ENCODE data around the gene DYNLT4. TPM values are rescaled to one million over a fixed set of nuclear protein-coding genes. Genes with fewer than 3 reads are reported as not detected.
"Not testable (repeated sequence)": the region's sequence is repeated elsewhere in the genome, so short reads cannot be mapped to it uniquely, and the experiment has no call there.

DYNLT4 gene
- total RNA-seq, 2 donors from 2014 or later: not detected

- Histone ChIP-seq H3K9me3 (no peaks in the 10 kb centered on the region), H3K27ac (peak overlapping the region; percentile 91 to 97), H3K36me3 (no peaks in the 10 kb centered on the region), H3K4me1 (ENCODE audit: control insufficient read depth in 1 of 2, low read depth in 2 of 2) (peaks cover 3 to 32% of the 10 kb centered on the region in 2 donors), H3K27me3 (replicated peaks; ENCODE audit: insufficient read depth) (no peaks in the 10 kb centered on the region), H3K4me3 (peak overlapping the region; percentile 77)
- no peak for DNase-seq (ENCODE audit: low spot score)
- ATAC-seq (ENCODE audit: insufficient number of reproducible peaks, low FRiP score, low read depth): no peak
- TF ChIP-seq CTCF (IDR thresholded peaks at IDR 0.05): no peak
Measured at GRCh38 chr1:44819196-44819607, 12.1 kb upstream of the DYNLT4 start.

- no peak for TF ChIP-seq CTCF (IDR thresholded peaks at IDR 0.05)
- peaks cover 8% of the 10 kb centered on the region for H3K36me3 ChIP-seq
- no peak for DNase-seq (ENCODE audit: low spot score)
- H3K27me3 ChIP-seq (replicated peaks; ENCODE audit: insufficient read depth): no peaks in the 10 kb centered on the region
- no peaks in the 10 kb centered on the region for H3K9me3 ChIP-seq
- no peak for ATAC-seq (ENCODE audit: insufficient number of reproducible peaks, low FRiP score, low read depth)
- H3K27ac ChIP-seq: peak overlapping the region; percentile 91 to 97
- H3K4me3 ChIP-seq: no peak overlapping the region
- peaks cover 3 to 36% of the 10 kb centered on the region in 2 donors for H3K4me1 ChIP-seq (ENCODE audit: control insufficient read depth in 1 of 2, low read depth in 2 of 2)
Measured at GRCh38 chr1:44817771-44818495, 10.8 kb upstream of the DYNLT4 start.

- no peaks in the 10 kb centered on the region for H3K27me3 ChIP-seq (replicated peaks; ENCODE audit: insufficient read depth)
- no peak for ATAC-seq (ENCODE audit: insufficient number of reproducible peaks, low FRiP score, low read depth)
- peaks cover 8% of the 10 kb centered on the region for H3K36me3 ChIP-seq
- peaks cover 3 to 43% of the 10 kb centered on the region in 2 donors for H3K4me1 ChIP-seq (ENCODE audit: control insufficient read depth in 1 of 2, low read depth in 2 of 2)
- TF ChIP-seq CTCF (IDR thresholded peaks at IDR 0.05): no peak
- no peak overlapping the region for H3K27ac ChIP-seq
- H3K4me3 ChIP-seq: no peak overlapping the region
- no peaks in the 10 kb centered on the region for H3K9me3 ChIP-seq
- no peak for DNase-seq (ENCODE audit: low spot score)
Measured at GRCh38 chr1:44817307-44817706, 10.2 kb upstream of the DYNLT4 start.

- H3K27me3 ChIP-seq (replicated peaks; ENCODE audit: insufficient read depth); H3K27ac ChIP-seq; H3K9me3 ChIP-seq; H3K4me3 ChIP-seq; ATAC-seq (ENCODE audit: insufficient number of reproducible peaks, low FRiP score, low read depth); H3K36me3 ChIP-seq; DNase-seq (ENCODE audit: low spot score): not testable (repeated sequence)
- H3K4me1 ChIP-seq (ENCODE audit: control insufficient read depth in 1 of 2, low read depth in 2 of 2): peaks cover 13 to 50% of the 10 kb centered on the region in 2 donors
Measured at GRCh38 chr1:44815926-44816325, 8.8 kb upstream of the DYNLT4 start.

GRCh38 chr1:44812822-44813543, 5.8 kb upstream of the DYNLT4 start:
- no peak for DNase-seq (ENCODE audit: low spot score)
- H3K27ac ChIP-seq: peak overlapping the region; percentile 56 to 99
- no peak for ATAC-seq (ENCODE audit: insufficient number of reproducible peaks, low FRiP score, low read depth)

More at GRCh38 chr1:44812822-44813543, 5.8 kb upstream of the DYNLT4 start:
- H3K4me3 ChIP-seq: peak overlapping the region; percentile 64
- H3K9me3 ChIP-seq: no peaks in the 10 kb centered on the region
- no peaks in the 10 kb centered on the region for H3K27me3 ChIP-seq (replicated peaks; ENCODE audit: insufficient read depth)
- peaks cover 8% of the 10 kb centered on the region for H3K36me3 ChIP-seq
- peaks cover 38 to 54% of the 10 kb centered on the region in 2 donors for H3K4me1 ChIP-seq (ENCODE audit: control insufficient read depth in 1 of 2, low read depth in 2 of 2)
- no peak for TF ChIP-seq CTCF (IDR thresholded peaks at IDR 0.05)
